MCF 10A (cell line): ENCODE results near the gene STXBP5. TPM values are rescaled to one million over a fixed set of nuclear protein-coding genes. Genes with fewer than 3 reads are reported as not detected.

Source experiments
- BruUV-seq: library from RNA; stranded (reverse); fragments of 400-500 nt; replicated peaks from 2 replicates; lab custom pipeline; 2021; lab: Mats Ljungman, UMichigan
- CTCF ChIA-PET: fragments of 300-600 bp; sonication (Branson Sonifier 250); formaldehyde crosslinking; extraction: SDS; loops from one replicate; lab custom pipeline; 2021; ENCODE audit warnings: antibody characterized with exemption, inconsistent platforms; lab: Yijun Ruan, JAX
- POLR2A ChIA-PET: fragments of 300-600, 350-650 bp; sonication (Branson Sonifier 250); formaldehyde crosslinking; extraction: SDS; loops from one replicate; lab custom pipeline; 2020; ENCODE audit warnings: antibody characterized with exemption, inconsistent platforms; lab: Yijun Ruan, JAX
- DNase-seq: peaks from one replicate; pipeline ENCODE4 v3.0.0-alpha.2; 2018; ENCODE audit not compliant: unreplicated experiment
- H3K27ac Mint-ChIP-seq: one replicate; pipeline ENCODE4 v1.8.0; 2022; ENCODE audit warnings: mild to moderate bottlenecking, low read depth, mixed read lengths; ENCODE audit not compliant: unreplicated experiment
- H3K27me3 Mint-ChIP-seq: one replicate; pipeline ENCODE4 v1.8.0; 2022; ENCODE audit warnings: mixed read lengths; ENCODE audit not compliant: insufficient read depth, unreplicated experiment
- H3K36me3 Mint-ChIP-seq: one replicate; pipeline ENCODE4 v1.8.0; 2022; ENCODE audit warnings: mild to moderate bottlenecking, moderate library complexity, mixed read lengths; ENCODE audit not compliant: insufficient read depth, unreplicated experiment
- H3K4me1 Mint-ChIP-seq: one replicate; pipeline ENCODE4 v1.8.0; 2022; ENCODE audit warnings: mixed read lengths; ENCODE audit not compliant: insufficient read depth, unreplicated experiment
- H3K4me3 Mint-ChIP-seq: one replicate; pipeline ENCODE4 v1.8.0; 2022; ENCODE audit warnings: mild to moderate bottlenecking, moderate library complexity, mixed read lengths; ENCODE audit not compliant: unreplicated experiment
- H3K9me3 Mint-ChIP-seq: one replicate; pipeline ENCODE4 v1.8.0; 2022; ENCODE audit warnings: mixed read lengths; ENCODE audit not compliant: unreplicated experiment
- intact Hi-C: fragments of 100-400 bp; cut with micrococcal nuclease; formaldehyde crosslinking; loops from 2 replicates; pipeline ENCODE4 v1.14.1; 2022
- total RNA-seq: library from RNA; stranded (reverse); gene quantifications from 2 replicates; pipeline ENCODE4 v1.2.3, GENCODE V29; 2022
- TF ChIP-seq, protein P1 (sequence below): fragments of 200-600 bp; IDR thresholded peaks from one replicate; pipeline ENCODE4 v1.8.0; 2022; ENCODE audit warnings: antibody characterized with exemption, mild to moderate bottlenecking; ENCODE audit not compliant: unreplicated experiment

Gene STXBP5
- total RNA-seq, 1 experiment from 2014 or later, result 38.5 TPM

DNA sequence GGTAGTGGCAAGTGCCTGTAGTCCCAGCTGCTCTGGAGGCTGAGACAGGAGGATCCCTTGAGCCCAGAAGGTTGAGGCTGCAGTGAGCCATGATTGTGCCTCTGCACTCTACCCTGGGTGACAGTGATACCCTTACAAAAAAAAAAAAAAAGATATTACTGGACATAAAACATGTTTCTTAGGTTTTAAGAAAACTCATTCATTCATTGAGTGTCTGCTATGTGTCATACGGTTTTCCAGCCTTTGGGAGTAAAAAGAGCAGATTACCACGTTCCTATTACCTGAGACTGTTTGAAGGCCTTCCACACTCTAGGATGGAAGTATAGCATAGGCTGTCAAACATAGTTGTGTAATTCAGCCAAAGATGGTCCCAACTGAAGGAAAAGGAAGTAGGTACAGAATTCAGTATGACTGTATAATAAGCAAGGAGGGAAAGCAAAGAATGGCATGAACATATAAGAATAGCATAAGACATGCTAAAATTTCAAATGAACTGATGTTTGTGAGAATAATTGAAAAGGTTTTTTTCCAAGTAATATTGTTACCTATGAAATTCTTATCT is 22.0 kb downstream of the STXBP5 start:
- ChIA-PET POLR2A (interaction anchor here (0.7 kb wide), 1 partner anchor 16 kb away, joined by 3 read pairs; no protein-coding TSS in a partner anchor), CTCF (no interaction called here)
- H3K36me3 Mint-ChIP-seq, result peaks cover 17% of the 10 kb centered on the region
- H3K27ac Mint-ChIP-seq, result no peak overlapping the region
- no peaks in the 10 kb centered on the region for H3K9me3 Mint-ChIP-seq
- no peak for DNase-seq
- TF ChIP-seq, protein P1, sequence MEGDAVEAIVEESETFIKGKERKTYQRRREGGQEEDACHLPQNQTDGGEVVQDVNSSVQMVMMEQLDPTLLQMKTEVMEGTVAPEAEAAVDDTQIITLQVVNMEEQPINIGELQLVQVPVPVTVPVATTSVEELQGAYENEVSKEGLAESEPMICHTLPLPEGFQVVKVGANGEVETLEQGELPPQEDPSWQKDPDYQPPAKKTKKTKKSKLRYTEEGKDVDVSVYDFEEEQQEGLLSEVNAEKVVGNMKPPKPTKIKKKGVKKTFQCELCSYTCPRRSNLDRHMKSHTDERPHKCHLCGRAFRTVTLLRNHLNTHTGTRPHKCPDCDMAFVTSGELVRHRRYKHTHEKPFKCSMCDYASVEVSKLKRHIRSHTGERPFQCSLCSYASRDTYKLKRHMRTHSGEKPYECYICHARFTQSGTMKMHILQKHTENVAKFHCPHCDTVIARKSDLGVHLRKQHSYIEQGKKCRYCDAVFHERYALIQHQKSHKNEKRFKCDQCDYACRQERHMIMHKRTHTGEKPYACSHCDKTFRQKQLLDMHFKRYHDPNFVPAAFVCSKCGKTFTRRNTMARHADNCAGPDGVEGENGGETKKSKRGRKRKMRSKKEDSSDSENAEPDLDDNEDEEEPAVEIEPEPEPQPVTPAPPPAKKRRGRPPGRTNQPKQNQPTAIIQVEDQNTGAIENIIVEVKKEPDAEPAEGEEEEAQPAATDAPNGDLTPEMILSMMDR, result no peak
- BruUV-seq, result no TSS peak
- peaks cover 32% of the 10 kb centered on the region for H3K4me1 Mint-ChIP-seq
- H3K4me3 Mint-ChIP-seq, result no peak overlapping the region
- no peaks in the 10 kb centered on the region for H3K27me3 Mint-ChIP-seq
- intact Hi-C loops, result no loop called here

DNA sequence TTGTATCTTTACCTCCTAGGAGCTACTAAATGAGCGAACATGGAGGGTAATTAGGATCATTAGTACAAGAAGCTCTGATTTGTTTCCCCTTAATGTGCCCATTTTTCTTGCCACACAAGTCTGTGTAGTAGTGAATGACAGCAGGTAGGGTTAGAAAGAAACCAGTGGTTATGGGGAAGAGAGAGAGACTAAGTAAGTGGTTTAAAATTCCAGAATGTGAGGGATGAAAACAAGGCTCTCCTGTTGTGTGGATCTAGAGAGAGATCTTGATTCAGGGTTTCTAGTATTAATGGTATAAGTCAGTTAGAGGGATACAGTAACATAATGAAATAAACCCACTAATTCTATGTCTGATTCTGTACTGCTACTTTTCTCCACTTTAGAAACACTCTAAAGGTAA is 22.7 kb downstream of the STXBP5 start:
- intact Hi-C loops, result no loop called here
- Mint-ChIP-seq H3K36me3 (peaks cover 13% of the 10 kb centered on the region), H3K4me3 (no peak overlapping the region), H3K27me3 (no peaks in the 10 kb centered on the region), H3K27ac (peak overlapping the region; percentile 56), H3K4me1 (peaks cover 34% of the 10 kb centered on the region), H3K9me3 (no peaks in the 10 kb centered on the region)
- POLR2A ChIA-PET, result interaction anchor here (0.7 to 1.3 kb wide), 2 partner anchors 15 to 20 kb away, joined by 3 to 11 read pairs; no protein-coding TSS in a partner anchor
- no peak for DNase-seq
- BruUV-seq, result no TSS peak
- TF ChIP-seq, protein P1, result no peak
- CTCF ChIA-PET, result no interaction called here

DNA sequence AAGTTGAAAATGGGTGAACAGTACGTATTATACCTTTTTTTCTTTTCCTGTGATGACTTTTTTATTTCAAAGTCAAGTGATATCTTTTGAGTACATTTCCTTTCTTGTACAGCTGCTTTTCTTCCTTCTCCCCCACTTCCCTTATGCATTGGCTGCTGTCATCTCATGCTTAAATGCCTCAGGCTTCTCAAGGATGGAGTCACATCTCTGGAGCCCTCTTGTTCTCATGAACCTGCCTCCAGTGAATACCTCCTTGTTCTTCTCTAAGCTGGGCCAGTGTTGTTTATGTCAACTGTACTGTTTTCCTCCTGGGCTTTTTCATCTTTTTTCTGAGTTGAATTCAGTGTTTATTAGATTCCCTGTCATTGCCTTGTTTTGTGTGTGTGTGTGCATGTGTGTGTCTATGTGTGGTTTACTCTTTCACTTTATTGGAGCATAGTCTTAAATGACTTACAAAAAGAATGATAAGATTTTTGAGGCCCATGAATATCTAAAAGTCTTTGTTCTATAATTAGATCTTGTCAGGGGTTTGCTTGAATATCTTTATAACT is 23.6 kb downstream of the STXBP5 start:
- Mint-ChIP-seq H3K27me3 (no peaks in the 10 kb centered on the region), H3K27ac (peak overlapping the region; percentile 56), H3K9me3 (no peaks in the 10 kb centered on the region), H3K4me1 (peaks cover 26% of the 10 kb centered on the region), H3K36me3 (peaks cover 13% of the 10 kb centered on the region), H3K4me3 (no peak overlapping the region)
- CTCF ChIA-PET, result interaction anchor here (0.6 kb wide), 1 partner anchor 11 kb away, joined by 3 read pairs; no protein-coding TSS in a partner anchor
- DNase-seq, result no peak
- POLR2A ChIA-PET, result interaction anchor here (1.3 kb wide), 2 partner anchors 8 to 21 kb away, joined by 5 to 11 read pairs; no protein-coding TSS in a partner anchor
- BruUV-seq, result no TSS peak
- intact Hi-C loops, result no loop called here
- TF ChIP-seq, protein P1, result no peak

DNA sequence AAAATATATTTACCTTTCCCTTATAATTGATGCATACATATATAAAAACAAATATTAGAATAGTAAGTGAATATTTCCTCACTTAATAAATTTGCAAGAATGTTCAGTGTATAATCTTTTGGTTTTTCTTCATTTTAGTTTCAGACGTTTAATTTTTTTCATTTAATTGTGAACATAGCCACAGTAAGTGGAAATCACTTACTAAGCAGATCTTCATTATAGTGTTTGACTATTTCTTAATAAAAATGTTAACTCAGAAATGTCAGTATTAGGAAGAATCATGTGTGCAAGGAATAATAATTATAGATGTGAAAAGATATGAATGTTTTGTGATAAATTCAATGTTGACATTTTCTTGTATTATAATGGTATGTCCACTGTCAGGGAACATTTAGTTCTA is 27.4 kb downstream of the STXBP5 start:
- no peak for DNase-seq
- H3K27ac Mint-ChIP-seq, result no peak overlapping the region
- CTCF ChIA-PET, result interaction anchor here (1.2 to 1.7 kb wide), 2 partner anchors 9 to 13 kb away, joined by 3 to 4 read pairs; no protein-coding TSS in a partner anchor
- no peaks in the 10 kb centered on the region for H3K9me3 Mint-ChIP-seq
- H3K4me3 Mint-ChIP-seq, result no peak overlapping the region
- TF ChIP-seq, protein P1, result no peak
- H3K27me3 Mint-ChIP-seq, result no peaks in the 10 kb centered on the region
- POLR2A ChIA-PET, result interaction anchor here (1.6 to 1.7 kb wide), 2 partner anchors 10 to 27 kb away, joined by 5 to 6 read pairs; no protein-coding TSS in a partner anchor
- peaks cover 31% of the 10 kb centered on the region for H3K4me1 Mint-ChIP-seq
- no TSS peak for BruUV-seq
- H3K36me3 Mint-ChIP-seq, result peaks cover 15% of the 10 kb centered on the region
- intact Hi-C loops, result no loop called here
